DMS79 treated with DMSO at 0.1 percent for 48 hours (cell line): ENCODE results near the gene FCGR2B.
A peak's percentile ranks its signal among the peaks of the same experiment; 100 is the strongest.
"Not testable (repeated sequence)": the region's sequence is repeated elsewhere in the genome, so short reads cannot be mapped to it uniquely, and the experiment has no call there.

Source experiments
- DNase-seq: peaks from one replicate; lab custom pipeline; 2025; lab: John Stamatoyannopoulos, UW

FCGR2B gene

DNA sequence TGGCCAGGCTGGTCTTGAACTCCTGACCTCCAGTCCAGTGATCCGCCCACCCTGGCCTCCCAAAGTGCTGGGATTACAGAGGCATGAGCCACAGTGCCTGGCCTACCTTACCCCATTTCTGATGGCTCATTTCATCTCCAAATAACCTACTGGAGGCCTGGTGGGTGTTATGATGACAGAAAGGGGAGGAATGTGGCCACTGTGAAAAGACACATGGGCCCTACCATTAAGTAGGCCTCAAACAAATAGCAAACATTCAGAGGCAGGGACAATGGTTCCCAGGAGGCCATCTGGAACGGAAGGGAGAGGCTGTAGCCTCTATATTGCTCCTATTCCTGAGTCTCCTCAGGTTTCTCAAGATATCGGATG lies 43.2 kb downstream of the FCGR2B start:
- DNase-seq, result no peak

- no peak for DNase-seq
These were observed 43.8 kb downstream of the FCGR2B start, which contains the start of gene FCRLA for GRCh38 chr1:161706482-161707347. Gene FCRLA, plus strand, starts transcription at chr1:161707229. Its CDS starts 36 bp downstream, at chr1:161707265.

- no peak for DNase-seq
These were observed 44.6 kb downstream of the FCGR2B start for GRCh38 chr1:161707503-161707902.

DNA sequence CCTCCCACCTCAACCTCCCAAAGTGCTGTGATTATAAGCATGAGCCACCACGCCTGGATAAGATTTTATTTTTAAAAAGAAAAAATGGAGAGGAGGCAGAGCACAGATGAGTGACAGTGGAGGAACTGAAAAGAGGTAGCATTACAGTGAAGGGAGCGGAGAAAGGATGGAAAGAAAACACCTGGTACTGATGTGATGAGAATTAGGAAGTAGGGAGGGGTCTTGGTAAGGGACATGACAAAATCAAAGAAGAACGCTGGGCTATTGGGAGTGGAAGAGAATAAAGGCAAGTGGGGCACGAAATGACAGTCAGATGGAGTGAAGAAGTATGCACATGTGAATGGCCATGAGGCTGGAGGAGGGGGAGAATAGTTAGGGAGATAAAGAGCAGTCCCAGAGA lies 46.4 kb downstream of the FCGR2B start:
- no peak for DNase-seq

GRCh38 chr1:161710560-161710959 lies 47.6 kb downstream of the FCGR2B start:
- no peak for DNase-seq

DNA sequence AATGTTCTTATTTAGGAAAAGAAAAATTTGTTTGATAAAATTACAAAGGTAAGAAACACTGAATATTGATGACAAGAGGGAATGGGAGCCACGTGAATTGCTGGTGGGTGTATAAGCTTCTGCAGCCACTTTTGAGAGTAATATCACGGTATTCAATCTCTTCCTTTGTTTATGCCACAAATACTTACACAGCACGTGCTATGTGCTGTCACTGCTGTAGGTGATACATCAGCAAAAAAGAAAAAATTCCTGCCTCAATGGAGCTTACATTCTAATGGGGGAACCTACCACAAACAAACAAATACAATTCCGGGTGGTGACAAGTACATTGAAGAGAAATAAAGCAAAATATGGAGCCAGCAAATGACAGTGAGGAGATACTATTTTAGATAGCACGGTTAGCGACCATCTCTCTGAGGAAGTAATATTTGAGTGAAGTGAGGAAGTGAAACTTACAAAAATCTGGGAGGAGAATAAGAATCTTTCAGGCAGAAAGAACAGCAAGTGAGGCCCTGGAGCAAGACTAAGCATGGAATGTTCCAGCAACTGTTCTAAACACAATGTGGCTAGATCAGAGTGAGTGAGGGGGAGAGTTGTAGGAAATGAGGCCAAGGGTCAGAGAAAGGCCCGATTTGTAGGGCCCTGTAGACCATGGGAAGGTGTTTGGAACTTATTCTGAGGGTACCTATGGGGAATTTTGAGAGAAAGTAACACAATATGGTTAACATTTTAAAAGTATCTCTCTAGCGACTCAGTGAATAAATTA lies 55.8 kb downstream of the FCGR2B start:
- no peak for DNase-seq

DNA sequence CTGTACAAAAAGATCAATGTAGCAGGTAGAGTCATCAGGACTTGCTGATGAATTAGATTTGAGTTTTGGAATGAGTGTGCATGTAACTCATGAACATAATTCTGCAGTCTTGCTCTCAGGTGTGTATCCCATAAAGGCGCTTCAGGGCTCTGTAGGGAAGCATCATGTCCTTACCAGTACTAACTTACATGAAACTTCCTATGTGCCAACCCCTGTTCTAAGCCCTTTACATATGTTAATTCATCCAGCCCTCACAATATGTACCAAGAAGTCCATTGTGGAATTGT lies 56.3 kb downstream of the FCGR2B start:
- no peak for DNase-seq

GRCh38 chr1:161720422-161720821 lies 57.5 kb downstream of the FCGR2B start:
- DNase-seq, result no peak

GRCh38 chr1:161720956-161721737 lies 58.2 kb downstream of the FCGR2B start, which contains the start of gene FCRLB:
Gene FCRLB, plus strand, starts transcription at chr1:161721544. Its CDS starts 1,129 bp downstream, at chr1:161722673.
- DNase-seq, result no peak

GRCh38 chr1:161721738-161722343 lies 58.9 kb downstream of the FCGR2B start:
- DNase-seq, result no peak

DNA sequence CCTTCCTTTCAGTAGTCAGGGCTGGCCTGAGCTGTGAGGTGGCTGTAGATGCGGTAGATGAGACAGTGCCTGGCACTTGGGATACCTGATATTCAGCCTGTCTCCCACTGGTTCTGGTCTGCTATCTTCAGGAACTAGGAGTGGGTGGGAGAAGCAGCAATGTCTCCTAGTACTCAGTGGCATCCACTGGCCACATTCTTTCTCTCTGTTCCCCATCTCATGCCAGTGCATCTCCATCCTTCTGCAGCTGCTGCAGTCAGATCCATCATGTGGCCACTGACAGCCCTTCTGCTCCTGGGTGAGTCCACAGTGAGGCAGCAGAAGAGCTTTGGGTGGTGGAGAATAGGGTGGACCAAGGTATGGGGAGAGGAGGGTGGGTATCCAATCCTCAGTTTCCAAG lies 59.5 kb downstream of the FCGR2B start:
- DNase-seq, result no peak

- no peak for DNase-seq
These were observed 60.7 kb downstream of the FCGR2B start for GRCh38 chr1:161723459-161724141.

DNA sequence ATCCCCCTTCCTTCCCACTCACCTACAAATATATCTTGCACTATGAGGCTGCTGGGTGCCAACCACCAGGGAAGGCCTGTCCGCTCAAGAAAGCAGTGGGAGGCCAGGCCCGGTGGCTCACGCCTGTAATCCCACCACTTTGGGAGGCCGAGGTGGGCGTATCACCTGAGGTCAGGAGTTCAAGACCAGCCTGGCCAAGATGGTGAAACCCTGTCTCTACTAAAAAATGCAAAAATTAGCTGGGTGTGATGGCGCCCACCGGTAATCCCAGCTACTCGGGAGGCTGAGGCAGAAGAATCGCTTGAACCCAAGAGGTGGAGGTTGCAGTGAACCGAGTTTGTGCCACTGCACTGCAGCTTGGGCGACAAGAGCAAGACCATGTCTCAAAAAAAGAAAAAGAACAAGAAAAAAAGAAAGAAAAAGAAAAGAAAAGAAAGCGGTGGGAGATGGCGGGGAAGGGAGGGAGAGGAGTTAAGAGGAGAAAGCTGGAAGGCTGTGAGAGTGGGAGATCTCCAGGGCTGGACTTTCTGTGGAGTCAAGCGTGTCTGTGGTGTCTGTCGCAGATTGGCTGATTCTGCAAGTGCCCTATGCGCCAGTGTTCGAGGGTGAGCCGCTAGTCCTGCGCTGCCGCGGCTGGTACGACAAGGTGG lies 62.4 kb downstream of the FCGR2B start:
- not testable (repeated sequence) for DNase-seq

- peak; percentile 33 for DNase-seq
These were observed 63.0 kb downstream of the FCGR2B start for GRCh38 chr1:161725908-161726472.

- DNase-seq, result peak; percentile 33
These were observed 63.7 kb downstream of the FCGR2B start for GRCh38 chr1:161726473-161727255.

GRCh38 chr1:161727256-161727924 lies 64.4 kb downstream of the FCGR2B start:
- no peak for DNase-seq
